ENCODE data around the gene ARHGAP15. TPM values are rescaled to one million over a fixed set of nuclear protein-coding genes. Genes with fewer than 3 reads are reported as not detected.

ARHGAP15 gene
- total RNA-seq, 1 donor from 2014 or later: not detected

- DNase-seq: no peak
These were observed 100.7 kb downstream of the ARHGAP15 start for GRCh38 chr2:143229952-143230351.

DNA sequence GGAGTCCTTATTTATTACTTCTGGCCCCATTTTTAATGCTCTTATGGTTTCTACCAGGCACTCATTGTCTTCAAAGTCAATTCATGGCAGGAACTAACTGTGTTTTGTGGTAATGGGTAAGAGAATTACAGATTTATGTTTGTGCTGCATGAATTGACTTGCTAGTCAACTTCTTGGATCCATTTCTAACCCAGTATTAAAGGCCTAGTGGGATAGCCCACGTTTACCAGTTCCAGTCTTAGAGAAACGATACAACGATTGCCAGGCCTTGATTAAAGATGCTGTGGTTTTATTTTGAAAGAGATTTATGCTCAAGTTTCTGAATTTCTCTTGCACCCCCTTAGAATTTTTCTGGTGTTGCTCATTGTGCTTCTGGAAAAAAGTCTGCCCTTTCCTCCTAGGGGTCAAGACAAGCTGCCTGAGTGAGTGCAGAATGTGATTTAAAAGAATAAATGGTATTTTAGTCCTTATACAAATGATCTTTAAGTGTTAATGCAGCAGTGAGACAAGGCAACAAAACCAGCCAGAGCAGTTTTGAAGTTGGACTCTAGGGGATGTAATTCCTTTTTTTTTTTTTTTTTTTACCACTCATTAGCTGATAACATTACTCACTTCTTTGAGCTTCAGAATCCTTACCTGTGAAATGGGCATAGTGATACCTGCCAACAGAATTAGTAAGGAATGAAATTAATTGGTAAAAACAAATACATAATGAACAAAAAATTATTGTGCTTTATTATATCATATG, 101.5 kb downstream of the ARHGAP15 start:
- DNase-seq: no peak

GRCh38 chr2:143231254-143231645, 102.0 kb downstream of the ARHGAP15 start:
- DNase-seq: no peak

DNA sequence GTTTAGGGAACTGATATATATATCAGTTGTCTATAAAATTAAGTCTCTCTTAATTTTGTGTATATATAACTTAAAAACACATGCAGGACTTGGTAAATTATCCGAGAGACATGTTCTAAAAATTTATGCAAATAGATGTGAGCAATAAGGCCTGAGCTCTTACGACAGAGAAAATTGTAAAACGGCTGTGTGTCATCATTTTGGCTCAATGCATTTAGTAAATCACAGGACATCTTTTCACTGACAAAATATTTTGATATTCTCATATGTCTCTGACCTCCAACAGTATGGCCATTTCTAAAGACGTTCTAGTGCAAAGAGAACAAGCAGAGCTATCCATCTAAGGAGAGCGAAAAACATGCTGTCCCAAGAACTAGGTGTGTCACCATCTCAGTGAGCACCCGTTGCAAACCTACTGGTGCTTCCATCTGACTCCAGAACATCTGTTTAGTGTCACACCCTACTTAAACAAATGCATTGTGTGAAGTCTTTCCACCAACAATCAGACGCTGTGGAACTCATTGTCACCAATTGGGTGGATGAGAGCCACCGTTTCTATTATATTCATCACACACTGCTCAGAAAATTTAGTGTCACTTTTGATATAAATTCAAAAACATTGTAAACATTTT, 108.0 kb downstream of the ARHGAP15 start:
- DNase-seq: no peak

- no peak for DNase-seq
These were observed 112.3 kb downstream of the ARHGAP15 start for GRCh38 chr2:143241403-143242088.

- no peak for DNase-seq
These were observed 117.0 kb downstream of the ARHGAP15 start for GRCh38 chr2:143246246-143246645.

- no peak for DNase-seq
These were observed 117.9 kb downstream of the ARHGAP15 start for GRCh38 chr2:143246815-143247744.

GRCh38 chr2:143248631-143249030, 119.4 kb downstream of the ARHGAP15 start:
- DNase-seq: no peak

GRCh38 chr2:143251681-143252080, 122.5 kb downstream of the ARHGAP15 start:
- DNase-seq: no peak

DNA sequence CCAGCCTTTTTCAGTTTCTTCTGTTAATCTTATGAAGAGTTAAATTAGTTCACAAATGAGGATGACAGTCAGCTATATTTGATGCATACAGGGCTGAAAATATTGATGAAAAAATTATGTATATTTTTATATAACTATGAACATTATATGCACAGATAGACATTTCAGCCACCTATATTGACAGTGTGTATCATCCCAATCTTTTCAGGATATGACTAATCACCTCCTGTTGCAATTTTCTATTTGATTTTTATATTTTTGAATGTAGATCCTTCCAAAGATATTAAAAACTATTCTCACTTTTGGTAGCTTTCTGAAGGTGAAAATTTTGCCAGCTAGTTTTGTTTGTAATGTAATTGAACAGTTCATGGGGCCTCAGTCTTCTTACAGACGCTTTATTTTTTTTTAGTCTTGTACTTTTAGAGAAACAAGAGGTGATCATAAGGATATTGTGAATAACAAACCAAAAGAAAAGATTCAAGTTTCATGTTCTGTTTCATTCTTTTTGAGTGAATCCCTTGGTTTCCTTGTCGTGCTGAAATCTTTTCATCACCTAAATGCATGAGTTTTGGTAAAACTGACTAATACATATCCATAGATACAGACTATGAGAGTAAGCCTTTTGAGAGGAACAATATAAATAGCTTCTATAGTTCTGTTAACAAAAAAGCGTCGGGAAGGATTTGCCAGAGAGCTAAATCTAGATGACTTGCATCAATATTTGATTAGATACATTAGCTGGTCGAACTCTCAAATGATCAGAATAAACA, 123.1 kb downstream of the ARHGAP15 start:
- DNase-seq: no peak

GRCh38 chr2:143254110-143254509, 124.9 kb downstream of the ARHGAP15 start:
- DNase-seq: no peak

- DNase-seq: no peak
These were observed 125.9 kb downstream of the ARHGAP15 start for GRCh38 chr2:143255086-143255485.

GRCh38 chr2:143255899-143256298, 126.7 kb downstream of the ARHGAP15 start:
- no peak for DNase-seq

- no peak for DNase-seq
These were observed 129.1 kb downstream of the ARHGAP15 start for GRCh38 chr2:143258126-143258892.

GRCh38 chr2:143259368-143259958, 130.2 kb downstream of the ARHGAP15 start:
- peak; percentile 77 for DNase-seq

DNA sequence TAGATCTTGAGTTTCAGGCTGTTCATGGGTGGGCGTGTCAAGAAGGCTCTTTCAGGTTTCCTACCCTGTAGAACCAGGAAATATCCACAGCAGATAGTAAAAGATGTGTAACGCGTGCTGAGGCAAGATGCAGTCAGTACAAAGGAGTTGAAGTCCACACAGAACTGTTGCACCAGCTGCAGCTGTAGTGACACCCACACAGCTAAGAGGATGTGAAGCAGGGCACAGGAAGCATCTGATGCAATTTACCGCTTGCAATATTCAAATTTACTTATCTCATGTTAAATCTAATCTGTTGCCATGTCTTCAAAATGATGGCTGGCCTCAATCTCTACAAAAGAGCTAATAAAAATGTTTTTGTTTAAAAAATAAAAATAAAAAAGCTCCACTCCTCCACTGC, 132.8 kb downstream of the ARHGAP15 start:
- DNase-seq: no peak

DNA sequence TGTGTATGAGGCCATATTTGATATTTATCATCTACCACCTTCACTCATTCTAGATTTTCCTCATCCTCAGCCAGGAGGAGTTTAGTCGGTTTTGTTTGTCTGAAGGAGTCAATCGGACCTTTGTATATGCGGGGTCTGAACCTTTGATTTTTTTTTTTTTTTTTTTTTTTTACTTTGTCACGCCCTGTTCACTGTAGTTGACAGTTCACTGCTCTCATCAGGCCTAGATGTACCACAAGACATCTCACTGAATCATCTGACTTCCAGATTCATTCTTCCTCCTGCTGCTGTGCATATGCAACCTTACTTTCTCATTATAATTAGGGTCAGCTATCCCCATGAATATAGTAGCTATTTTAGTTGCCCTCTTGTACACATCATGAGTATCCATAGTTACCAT, 133.2 kb downstream of the ARHGAP15 start:
- no peak for DNase-seq

DNA sequence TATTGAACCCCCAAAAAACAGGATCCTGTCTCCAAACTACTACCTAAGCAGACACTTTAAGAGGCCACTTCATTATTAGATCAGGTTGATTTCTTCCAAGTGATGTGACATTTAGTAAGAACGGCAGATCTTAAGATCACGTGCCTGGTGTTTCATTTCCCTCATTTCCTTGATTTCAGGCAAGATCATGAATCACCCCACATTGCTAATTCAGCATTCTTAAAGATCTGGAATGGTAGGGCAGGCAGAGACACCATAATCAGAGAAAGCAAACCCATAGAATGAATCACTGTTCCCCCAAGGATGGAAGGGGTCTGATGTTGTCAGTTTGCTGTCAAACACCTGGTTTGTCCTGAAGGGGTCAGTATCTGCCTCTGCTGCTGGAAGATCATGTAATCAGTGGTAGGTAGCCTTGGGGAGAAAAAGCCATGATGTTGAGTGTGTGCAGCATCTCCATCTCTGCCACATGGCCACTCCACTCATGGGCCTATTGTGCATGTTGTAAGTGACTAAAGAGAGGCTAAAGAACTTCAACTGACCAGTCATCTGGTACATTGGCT, 133.9 kb downstream of the ARHGAP15 start:
- peak; percentile 2 for DNase-seq

DNA sequence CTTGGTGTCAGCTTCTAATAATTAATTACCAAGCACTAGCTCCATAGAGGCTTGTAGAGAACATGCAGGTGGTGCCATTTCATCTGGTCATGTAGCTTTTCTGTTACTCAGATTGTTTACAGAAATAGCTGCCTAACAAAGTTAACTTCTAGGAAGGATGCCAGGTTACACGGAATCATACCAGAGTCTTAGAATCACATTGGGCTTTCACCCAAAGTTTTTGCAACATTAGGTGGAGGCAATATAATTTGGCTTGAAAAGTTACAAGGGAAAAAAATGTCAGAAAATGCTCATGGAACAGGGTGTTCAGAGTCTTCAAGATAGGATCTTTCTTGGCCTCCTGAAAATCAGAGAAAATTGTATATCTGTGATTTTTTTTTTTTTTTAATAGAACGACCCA, 135.6 kb downstream of the ARHGAP15 start:
- DNase-seq: no peak

DNA sequence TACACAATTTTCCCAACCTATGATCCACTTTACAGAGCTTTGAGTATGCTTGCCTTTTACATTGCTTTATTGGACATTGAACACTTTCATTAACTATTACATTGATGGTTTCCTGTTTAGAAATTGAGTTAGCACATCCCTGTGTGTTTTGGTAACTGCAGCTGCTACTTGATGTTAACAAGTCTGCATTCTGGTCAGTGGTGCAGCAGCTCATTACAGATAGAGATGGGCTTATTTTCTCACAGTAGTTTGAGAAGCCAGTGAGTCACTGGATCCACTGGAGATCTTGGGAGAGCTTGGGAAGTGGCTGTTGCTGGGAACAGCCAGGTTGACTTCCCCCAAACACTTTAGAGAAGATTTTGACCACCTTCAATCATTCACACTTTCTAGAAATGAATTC, 150.5 kb downstream of the ARHGAP15 start:
- DNase-seq: no peak

Measured in dermis blood vessel endothelial cell (primary cell).